GM18951 (cell line): ENCODE results near the gene MRPL46.

Source experiments
- POLR2A ChIP-seq: IDR thresholded peaks from 4 replicates; pipeline ENCODE4 v1.6.1; 2011; ENCODE audit warnings: mild to moderate bottlenecking; ENCODE audit not compliant: insufficient read length, insufficient read depth; ENCODE audit errors: extremely low read depth
- in situ Hi-C: fragments of 300-500 bp; cut with MboI; formaldehyde crosslinking; loops from one replicate; pipeline ENCODE4 v1.12.0; 2022; ENCODE audit warnings: low sequenced_read_pairs, mixed read lengths, inconsistent platforms; ENCODE audit not compliant: unreplicated experiment

Gene MRPL46

DNA sequence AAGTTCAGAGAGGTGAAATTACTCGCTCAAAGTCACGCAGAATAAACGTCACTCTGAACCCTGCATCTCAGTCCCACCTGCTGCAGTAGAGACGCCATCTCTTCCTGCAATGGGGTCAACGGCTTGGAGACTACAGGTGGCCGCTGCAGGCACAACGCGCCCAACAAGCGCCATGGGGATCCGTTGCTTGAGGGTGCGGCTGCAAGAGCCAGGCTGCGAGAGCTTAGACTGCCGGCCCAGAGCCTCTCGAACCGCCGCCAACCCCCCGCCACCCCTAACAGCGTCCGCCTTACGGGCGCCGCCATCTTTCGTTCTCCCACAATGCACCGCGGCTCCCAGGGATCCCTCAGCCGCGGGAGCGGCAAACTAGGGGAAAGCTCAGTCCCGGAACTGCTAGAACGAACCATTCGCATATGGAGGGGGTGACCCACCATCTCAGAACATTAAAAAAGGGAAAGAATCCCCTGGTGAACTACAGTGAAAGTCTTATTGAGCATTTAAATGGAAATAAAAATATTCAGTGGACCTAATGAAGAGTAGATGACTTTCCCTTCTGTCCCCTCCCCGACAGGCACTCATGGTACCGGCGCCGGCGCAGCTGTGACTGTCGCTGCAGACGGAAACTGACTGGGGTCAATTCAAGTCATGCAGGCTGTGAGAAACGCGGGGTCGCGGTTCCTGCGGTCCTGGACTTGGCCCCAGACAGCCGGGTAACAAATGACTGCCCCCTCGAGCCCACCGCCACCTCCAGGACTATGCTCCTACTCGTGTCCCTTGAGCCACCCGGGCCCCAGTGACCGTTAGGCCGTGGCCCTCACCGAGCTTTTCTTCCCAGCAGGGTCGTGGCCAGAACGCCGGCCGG is at the start of gene MRPL46, which contains the start of gene MRPS11:
Gene MRPL46 (minus strand): TSS at position 316 of the 862 bp plus-strand sequence. CDS start 11 bp downstream, at position 305.
Gene MRPS11 (plus strand): TSS at position 636 of the 862 bp plus-strand sequence. CDS start 10 bp downstream, at position 646.
- in situ Hi-C loops, result no loop called here
- TF ChIP-seq POLR2A, result peak; percentile 67

- TF ChIP-seq POLR2A, result no peak
- in situ Hi-C loops, result no loop called here
These were observed 46.0 kb upstream of the MRPL46 start for GRCh38 chr15:88513195-88513594.

- TF ChIP-seq POLR2A, result no peak
- in situ Hi-C loops, result no loop called here
These were observed 45.4 kb upstream of the MRPL46 start for GRCh38 chr15:88512601-88513000.

DNA sequence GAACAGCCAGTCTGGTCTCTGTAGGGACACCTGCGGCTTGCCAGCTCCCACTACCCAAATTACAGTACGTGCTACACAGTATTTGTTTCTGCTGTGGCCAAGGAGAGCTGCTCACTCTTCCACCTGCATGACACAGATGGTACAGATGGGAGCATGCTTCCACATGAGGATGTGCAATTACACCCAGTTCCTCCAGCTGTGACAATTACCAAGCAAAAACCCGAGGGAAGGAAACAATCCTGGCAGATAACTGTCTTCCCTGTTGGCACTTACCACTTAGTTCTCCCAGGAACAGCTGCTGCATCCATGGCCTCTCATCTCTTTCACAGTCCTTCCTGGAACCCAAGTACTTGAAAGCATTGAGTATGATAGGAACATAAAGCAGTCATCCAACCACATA is 44.9 kb upstream of the MRPL46 start:
- TF ChIP-seq POLR2A, result no peak
- in situ Hi-C loops, result no loop called here

- no peak for TF ChIP-seq POLR2A
- in situ Hi-C loops, result no loop called here
These were observed 44.0 kb upstream of the MRPL46 start for GRCh38 chr15:88511161-88511560.

GRCh38 chr15:88509964-88510363 is 42.8 kb upstream of the MRPL46 start:
- in situ Hi-C loops, result no loop called here
- TF ChIP-seq POLR2A, result no peak

DNA sequence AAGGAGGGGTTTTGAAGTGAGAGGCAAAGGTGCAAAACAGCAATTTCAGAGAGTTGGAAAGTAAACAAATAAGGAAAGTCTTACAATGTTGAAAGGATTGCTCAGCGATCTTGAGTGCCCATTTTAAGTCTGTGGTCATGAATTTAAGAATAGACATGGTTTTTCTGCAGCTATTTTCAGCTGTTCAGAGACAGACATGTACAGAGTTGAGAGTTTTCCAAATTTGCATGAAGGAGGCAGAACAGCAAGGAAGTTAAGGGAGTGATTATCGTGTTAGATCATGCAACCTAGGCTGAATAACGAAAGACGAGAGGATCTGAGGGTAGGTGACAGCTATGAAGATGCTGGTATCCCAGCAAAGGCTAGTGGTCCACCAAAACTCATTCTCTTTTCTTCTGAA is 42.1 kb upstream of the MRPL46 start:
- TF ChIP-seq POLR2A, result no peak
- in situ Hi-C loops, result no loop called here

DNA sequence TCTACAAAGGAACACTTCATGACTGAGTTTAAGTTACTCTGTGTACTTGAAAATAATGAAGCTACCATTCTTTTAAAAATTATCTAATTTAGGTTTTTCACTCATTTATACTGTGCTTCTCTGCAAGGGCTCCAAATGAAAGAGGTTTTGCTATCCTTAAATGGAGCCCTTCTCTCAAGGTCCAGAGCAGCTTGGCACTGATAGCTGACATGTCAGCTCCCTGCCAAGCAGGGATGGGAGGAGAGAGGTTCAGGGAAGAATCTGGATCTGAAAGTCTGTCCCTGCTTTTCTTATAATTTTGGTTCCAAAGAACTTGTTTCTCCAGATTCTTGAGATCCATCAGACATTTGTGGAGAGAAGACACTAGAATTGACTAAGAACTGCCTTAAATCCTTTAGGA is 39.4 kb upstream of the MRPL46 start:
- in situ Hi-C loops, result no loop called here
- TF ChIP-seq POLR2A, result no peak

GRCh38 chr15:88505721-88506120 is 38.5 kb upstream of the MRPL46 start:
- TF ChIP-seq POLR2A, result no peak
- in situ Hi-C loops, result no loop called here

GRCh38 chr15:88504445-88504844 is 37.3 kb upstream of the MRPL46 start:
- in situ Hi-C loops, result no loop called here
- TF ChIP-seq POLR2A, result no peak

GRCh38 chr15:88498996-88499395 is 31.8 kb upstream of the MRPL46 start:
- TF ChIP-seq POLR2A, result no peak
- in situ Hi-C loops, result no loop called here

GRCh38 chr15:88497109-88497765 is 30.0 kb upstream of the MRPL46 start:
- TF ChIP-seq POLR2A, result no peak
- in situ Hi-C loops, result no loop called here

DNA sequence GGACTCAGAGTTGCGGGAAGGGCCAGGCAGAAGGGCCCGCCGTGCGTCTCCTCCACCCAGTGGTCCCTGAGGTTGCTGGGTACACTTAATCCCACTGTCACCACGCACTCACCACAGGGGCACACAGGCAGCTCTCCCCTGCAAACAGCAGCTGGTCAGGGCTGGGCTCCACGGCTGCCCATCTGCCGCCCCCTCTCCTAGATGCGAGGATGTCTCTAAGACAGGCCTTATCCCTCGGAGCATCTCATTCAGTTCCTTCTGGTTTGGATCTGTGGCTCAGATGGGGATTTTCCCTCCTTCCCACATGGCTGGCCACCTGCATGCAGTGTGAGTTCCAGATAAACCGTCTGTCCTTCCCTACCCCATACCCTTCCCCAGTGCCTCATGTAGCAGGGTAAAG is 26.7 kb upstream of the MRPL46 start:
- in situ Hi-C loops, result no loop called here
- TF ChIP-seq POLR2A, result no peak

DNA sequence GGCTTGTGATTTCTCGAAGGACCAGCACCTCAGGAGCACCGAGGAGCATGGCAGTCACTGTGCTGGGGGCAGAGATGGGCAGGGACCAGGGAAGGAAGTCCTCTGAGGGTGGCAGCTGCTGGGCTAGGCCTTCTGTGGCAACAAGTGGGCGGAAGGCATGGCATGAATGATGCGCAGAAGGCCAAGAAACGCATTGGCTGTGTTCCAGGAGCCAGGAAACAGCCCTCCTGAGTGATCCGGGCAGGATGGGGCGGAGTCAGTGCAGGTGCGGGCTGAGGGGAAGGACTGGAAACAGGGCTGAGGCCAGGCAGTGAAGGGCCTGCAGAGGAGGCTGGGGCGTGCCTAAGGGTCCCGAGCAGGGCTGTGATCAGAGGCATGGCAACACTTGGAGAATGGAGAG is 24.0 kb upstream of the MRPL46 start:
- in situ Hi-C loops, result no loop called here
- no peak for TF ChIP-seq POLR2A
